ENCODE measurements around the gene EFCAB8.

EFCAB8 gene

DNA sequence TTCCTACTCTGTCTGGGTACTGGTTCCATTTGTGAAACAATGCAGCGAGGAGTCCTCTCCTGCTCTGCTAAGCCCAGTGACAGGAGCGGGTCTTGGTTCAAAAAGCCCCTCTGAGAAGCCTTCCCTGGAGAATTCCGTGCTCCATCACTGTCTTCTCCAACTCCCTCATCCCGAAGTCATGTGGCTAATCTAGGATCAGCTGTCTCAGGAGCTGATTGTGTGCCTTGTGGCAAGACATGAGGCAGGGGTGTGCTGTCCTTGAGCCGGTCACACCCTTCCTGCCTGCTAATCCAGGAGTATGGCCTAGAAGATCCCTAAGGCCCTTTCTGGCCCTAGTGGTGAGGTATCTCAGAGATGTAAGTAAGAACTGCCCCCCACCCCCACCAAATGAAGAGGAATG lies 72.0 kb downstream of the EFCAB8 start:
- H2BK12ac ChIP-seq (ENCODE audit: low read length in 2 of 2), result no peak overlapping the region
- no peaks in the 10 kb centered on the region for H3K9me3 ChIP-seq (ENCODE audit: control insufficient read depth, low read length)
- peaks cover 0 to 7% of the 10 kb centered on the region in 2 experiments for H3K27me3 ChIP-seq (ENCODE audit: control insufficient read depth in 1 of 2, insufficient read depth in 1 of 2, low read length in 2 of 2)
- no peak for DNase-seq
- no peak overlapping the region for H4K8ac ChIP-seq (ENCODE audit: low read length)
- H2AK5ac ChIP-seq (ENCODE audit: low read length, severe bottlenecking), result no peak overlapping the region
- H3K4ac ChIP-seq (ENCODE audit: low read depth in 1 of 2, low read length in 2 of 2), result no peak overlapping the region
- H3K4me2 ChIP-seq (ENCODE audit: low read length, poor library complexity, severe bottlenecking), result no peak overlapping the region
- H3K14ac ChIP-seq (ENCODE audit: low read length in 2 of 2), result no peak overlapping the region
- H3K27ac ChIP-seq (ENCODE audit: low read length, poor library complexity, severe bottlenecking), result no peak overlapping the region
- H3K23ac ChIP-seq (ENCODE audit: low read length in 2 of 2), result no peak overlapping the region
- H3K9ac ChIP-seq (ENCODE audit: low read length), result no peak overlapping the region
- H2BK15ac ChIP-seq (ENCODE audit: low read depth, poor library complexity, severe bottlenecking), result no peak overlapping the region
- H3K4me3 ChIP-seq (ENCODE audit: insufficient read depth in 1 of 2, low read depth in 1 of 2, low read length in 2 of 2), result no peak overlapping the region
- H3K18ac ChIP-seq (ENCODE audit: low read depth in 1 of 2, low read length in 2 of 2), result no peak overlapping the region
- 76% methylated on average over 4 of the region's 5 CpGs for WGBS
- no peak overlapping the region for H4K91ac ChIP-seq (ENCODE audit: low read length)
- no peaks in the 10 kb centered on the region for H3K4me1 ChIP-seq (ENCODE audit: control insufficient read depth, insufficient read depth, low read depth, low read length)
- H2BK120ac ChIP-seq (ENCODE audit: low read depth, low read length), result no peak overlapping the region
- H2AFZ ChIP-seq (ENCODE audit: low read depth, low read length), result no peak overlapping the region
- no peak overlapping the region for H2BK5ac ChIP-seq (ENCODE audit: low read depth, low read length, poor library complexity, severe bottlenecking)
- H3K79me1 ChIP-seq (replicated peaks; ENCODE audit: low read length, poor library complexity, severe bottlenecking), result no peaks in the 10 kb centered on the region
- no peaks in the 10 kb centered on the region for H3K36me3 ChIP-seq (ENCODE audit: control insufficient read depth in 1 of 2, insufficient read depth in 2 of 2, low read depth in 1 of 2, low read length in 2 of 2)

DNA sequence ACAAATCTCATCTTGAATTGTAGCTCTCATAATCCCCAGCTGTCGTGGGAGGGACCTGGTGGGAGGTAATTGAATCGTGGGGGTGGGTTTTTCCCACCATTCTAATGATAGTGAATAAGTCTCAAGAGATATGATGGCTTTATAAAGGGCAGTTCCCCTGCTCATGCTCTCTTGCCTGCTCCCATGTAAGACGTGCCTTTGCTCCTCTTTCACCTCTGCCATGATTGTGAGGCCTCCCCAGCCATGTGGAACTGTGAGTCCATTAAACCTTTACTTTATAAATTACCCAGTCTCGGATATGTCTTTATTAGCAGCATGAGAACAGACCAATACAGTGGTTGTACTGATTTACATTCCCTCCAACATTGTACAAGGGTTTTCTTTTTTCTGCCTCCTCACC lies 75.9 kb downstream of the EFCAB8 start:
- H3K14ac ChIP-seq (ENCODE audit: low read length in 2 of 2), result no peak overlapping the region
- no peak overlapping the region for H2AFZ ChIP-seq (ENCODE audit: low read depth, low read length)
- no peak overlapping the region for H3K23ac ChIP-seq (ENCODE audit: low read length in 2 of 2)
- no peak overlapping the region for H2AK5ac ChIP-seq (ENCODE audit: low read length, severe bottlenecking)
- no peak overlapping the region for H2BK5ac ChIP-seq (ENCODE audit: low read depth, low read length, poor library complexity, severe bottlenecking)
- no peak overlapping the region for H2BK120ac ChIP-seq (ENCODE audit: low read depth, low read length)
- H3K9ac ChIP-seq (ENCODE audit: low read length), result no peak overlapping the region
- no peak overlapping the region for H3K27ac ChIP-seq (ENCODE audit: low read length, poor library complexity, severe bottlenecking)
- H3K4ac ChIP-seq (ENCODE audit: low read depth in 1 of 2, low read length in 2 of 2), result no peak overlapping the region
- H3K18ac ChIP-seq (ENCODE audit: low read depth in 1 of 2, low read length in 2 of 2), result no peak overlapping the region
- no peak for DNase-seq
- H4K91ac ChIP-seq (ENCODE audit: low read length), result no peak overlapping the region
- H3K4me1 ChIP-seq (ENCODE audit: control insufficient read depth, insufficient read depth, low read depth, low read length), result no peaks in the 10 kb centered on the region
- peaks cover 0 to 7% of the 10 kb centered on the region in 2 experiments for H3K27me3 ChIP-seq (ENCODE audit: control insufficient read depth in 1 of 2, insufficient read depth in 1 of 2, low read length in 2 of 2)
- no peaks in the 10 kb centered on the region for H3K79me1 ChIP-seq (replicated peaks; ENCODE audit: low read length, poor library complexity, severe bottlenecking)
- H3K4me3 ChIP-seq (ENCODE audit: insufficient read depth in 1 of 2, low read depth in 1 of 2, low read length in 2 of 2), result no peak overlapping the region
- WGBS, result 41% methylated on average over 4 of the region's 4 CpGs
- no peak overlapping the region for H3K4me2 ChIP-seq (ENCODE audit: low read length, poor library complexity, severe bottlenecking)
- no peak overlapping the region for H2BK12ac ChIP-seq (ENCODE audit: low read length in 2 of 2)
- no peak overlapping the region for H4K8ac ChIP-seq (ENCODE audit: low read length)
- no peak overlapping the region for H2BK15ac ChIP-seq (ENCODE audit: low read depth, poor library complexity, severe bottlenecking)
- peaks cover 6% of the 10 kb centered on the region for H3K9me3 ChIP-seq (ENCODE audit: control insufficient read depth, low read length)
- H3K36me3 ChIP-seq (ENCODE audit: control insufficient read depth in 1 of 2, insufficient read depth in 2 of 2, low read depth in 1 of 2, low read length in 2 of 2), result no peaks in the 10 kb centered on the region

DNA sequence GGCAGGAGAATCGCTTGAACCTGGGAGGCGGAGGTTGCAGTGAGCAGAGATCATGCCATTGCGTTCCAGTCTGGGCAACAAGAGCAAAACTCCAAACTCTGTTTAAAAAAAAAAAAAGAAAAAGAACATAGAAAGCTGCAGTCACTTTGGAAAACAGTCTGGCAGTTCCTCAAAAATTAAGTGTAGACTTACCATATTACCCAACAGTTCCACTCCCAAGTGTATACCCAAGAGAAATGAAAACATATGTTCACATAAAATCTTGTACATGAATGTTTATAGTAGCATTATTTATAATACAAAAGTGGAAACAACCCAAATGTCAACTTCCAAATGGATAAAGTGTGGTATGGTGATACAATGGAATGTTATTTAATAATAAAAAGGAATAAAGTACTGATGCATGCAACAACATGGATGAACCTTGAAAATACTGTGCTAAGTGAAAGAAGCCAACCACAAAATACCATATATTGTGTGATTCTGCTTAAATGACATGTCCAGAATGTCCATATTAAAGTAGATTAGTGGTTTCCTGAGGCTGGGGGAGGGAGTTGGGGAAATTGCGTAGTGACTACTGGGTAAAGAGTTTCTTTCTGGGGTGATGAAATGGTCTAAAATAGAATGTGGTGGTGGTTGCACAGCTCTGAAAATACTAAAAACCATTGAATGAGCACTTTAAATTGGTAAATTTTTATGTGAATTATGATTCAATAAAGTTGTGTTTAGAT lies 82.6 kb downstream of the EFCAB8 start:
- no peak overlapping the region for H3K9ac ChIP-seq (ENCODE audit: low read length)
- no peak overlapping the region for H2AFZ ChIP-seq (ENCODE audit: low read depth, low read length)
- H3K36me3 ChIP-seq (ENCODE audit: control insufficient read depth in 1 of 2, insufficient read depth in 2 of 2, low read depth in 1 of 2, low read length in 2 of 2), result no peaks in the 10 kb centered on the region
- no peak overlapping the region for H3K4ac ChIP-seq (ENCODE audit: low read depth in 1 of 2, low read length in 2 of 2)
- DNase-seq, result no peak
- no peak overlapping the region for H4K8ac ChIP-seq (ENCODE audit: low read length)
- no peak overlapping the region for H3K18ac ChIP-seq (ENCODE audit: low read depth in 1 of 2, low read length in 2 of 2)
- no peak overlapping the region for H2BK15ac ChIP-seq (ENCODE audit: low read depth, poor library complexity, severe bottlenecking)
- H3K14ac ChIP-seq (ENCODE audit: low read length in 2 of 2), result no peak overlapping the region
- no peak overlapping the region for H3K4me3 ChIP-seq (ENCODE audit: insufficient read depth in 1 of 2, low read depth in 1 of 2, low read length in 2 of 2)
- H2BK120ac ChIP-seq (ENCODE audit: low read depth, low read length), result no peak overlapping the region
- no peak overlapping the region for H2BK12ac ChIP-seq (ENCODE audit: low read length in 2 of 2)
- no peak overlapping the region for H2AK5ac ChIP-seq (ENCODE audit: low read length, severe bottlenecking)
- no peaks in the 10 kb centered on the region for H3K79me1 ChIP-seq (replicated peaks; ENCODE audit: low read length, poor library complexity, severe bottlenecking)
- H2BK5ac ChIP-seq (ENCODE audit: low read depth, low read length, poor library complexity, severe bottlenecking), result no peak overlapping the region
- no peak overlapping the region for H3K27ac ChIP-seq (ENCODE audit: low read length, poor library complexity, severe bottlenecking)
- H3K4me1 ChIP-seq (ENCODE audit: control insufficient read depth, insufficient read depth, low read depth, low read length), result no peaks in the 10 kb centered on the region
- no peak overlapping the region for H3K4me2 ChIP-seq (ENCODE audit: low read length, poor library complexity, severe bottlenecking)
- H4K91ac ChIP-seq (ENCODE audit: low read length), result no peak overlapping the region
- H3K27me3 ChIP-seq (ENCODE audit: control insufficient read depth in 1 of 2, insufficient read depth in 1 of 2, low read length in 2 of 2), result peaks cover 11 to 22% of the 10 kb centered on the region in 2 experiments
- H3K9me3 ChIP-seq (ENCODE audit: control insufficient read depth, low read length), result peaks cover 12% of the 10 kb centered on the region
- H3K23ac ChIP-seq (ENCODE audit: low read length in 2 of 2), result no peak overlapping the region
- 87% methylated on average over 4 of the region's 4 CpGs for WGBS

DNA sequence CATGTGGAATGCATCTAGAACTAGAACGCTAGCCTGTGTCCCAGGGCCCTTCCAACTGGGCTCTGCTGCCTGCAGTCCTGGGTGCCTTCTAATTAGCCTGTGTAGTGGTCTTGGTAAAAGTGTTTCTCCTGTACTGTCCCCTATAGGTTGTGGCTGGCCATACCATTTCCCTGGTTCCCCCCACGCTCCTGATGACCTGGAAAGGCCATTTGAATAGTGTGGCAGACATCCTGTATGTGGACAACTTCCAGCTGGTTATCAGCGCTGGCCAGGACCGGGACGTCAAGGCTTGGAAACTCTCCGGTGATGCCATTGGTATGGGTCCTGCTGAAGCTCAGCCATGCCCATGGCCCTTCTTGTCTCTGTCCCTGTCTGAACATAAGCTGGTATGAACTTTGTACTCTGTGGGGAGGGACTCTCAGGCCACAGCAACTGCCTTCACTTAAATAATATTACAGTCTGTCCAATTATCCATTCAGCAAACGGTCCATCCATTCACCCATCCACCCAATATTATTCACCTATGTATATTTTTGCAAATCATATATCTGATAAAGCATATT lies 84.8 kb downstream of the EFCAB8 start:
- WGBS, result 56% methylated on average over 6 of the region's 7 CpGs
- Histone ChIP-seq H3K9me3 (ENCODE audit: control insufficient read depth, low read length) (peaks cover 7% of the 10 kb centered on the region), H2AK5ac (ENCODE audit: low read length, severe bottlenecking) (no peak overlapping the region), H3K4me2 (ENCODE audit: low read length, poor library complexity, severe bottlenecking) (no peak overlapping the region), H3K14ac (ENCODE audit: low read length in 2 of 2) (no peak overlapping the region), H2AFZ (ENCODE audit: low read depth, low read length) (no peak overlapping the region), H4K8ac (ENCODE audit: low read length) (no peak overlapping the region), H2BK12ac (ENCODE audit: low read length in 2 of 2) (no peak overlapping the region), H3K4me3 (ENCODE audit: insufficient read depth in 1 of 2, low read depth in 1 of 2, low read length in 2 of 2) (no peak overlapping the region), H2BK15ac (ENCODE audit: low read depth, poor library complexity, severe bottlenecking) (no peak overlapping the region), H2BK120ac (ENCODE audit: low read depth, low read length) (no peak overlapping the region), H3K4me1 (ENCODE audit: control insufficient read depth, insufficient read depth, low read depth, low read length) (no peaks in the 10 kb centered on the region), H3K79me1 (replicated peaks; ENCODE audit: low read length, poor library complexity, severe bottlenecking) (no peaks in the 10 kb centered on the region), H3K4ac (ENCODE audit: low read depth in 1 of 2, low read length in 2 of 2) (no peak overlapping the region), H2BK5ac (ENCODE audit: low read depth, low read length, poor library complexity, severe bottlenecking) (no peak overlapping the region), H4K91ac (ENCODE audit: low read length) (no peak overlapping the region), H3K9ac (ENCODE audit: low read length) (no peak overlapping the region), H3K36me3 (ENCODE audit: control insufficient read depth in 1 of 2, insufficient read depth in 2 of 2, low read depth in 1 of 2, low read length in 2 of 2) (no peaks in the 10 kb centered on the region), H3K18ac (ENCODE audit: low read depth in 1 of 2, low read length in 2 of 2) (no peak overlapping the region), H3K27ac (ENCODE audit: low read length, poor library complexity, severe bottlenecking) (no peak overlapping the region), H3K23ac (ENCODE audit: low read length in 2 of 2) (no peak overlapping the region), H3K27me3 (ENCODE audit: control insufficient read depth in 1 of 2, insufficient read depth in 1 of 2, low read length in 2 of 2) (peaks cover 11 to 29% of the 10 kb centered on the region in 2 experiments)
- no peak for DNase-seq
